HS-5 (cell line): ENCODE results near the gene NOP53.

Source experiments
- DNase-seq: peaks from one replicate; pipeline ENCODE4 v3.0.0-alpha.2; 2012; ENCODE audit warnings: low read depth

The NOP53 gene

DNA sequence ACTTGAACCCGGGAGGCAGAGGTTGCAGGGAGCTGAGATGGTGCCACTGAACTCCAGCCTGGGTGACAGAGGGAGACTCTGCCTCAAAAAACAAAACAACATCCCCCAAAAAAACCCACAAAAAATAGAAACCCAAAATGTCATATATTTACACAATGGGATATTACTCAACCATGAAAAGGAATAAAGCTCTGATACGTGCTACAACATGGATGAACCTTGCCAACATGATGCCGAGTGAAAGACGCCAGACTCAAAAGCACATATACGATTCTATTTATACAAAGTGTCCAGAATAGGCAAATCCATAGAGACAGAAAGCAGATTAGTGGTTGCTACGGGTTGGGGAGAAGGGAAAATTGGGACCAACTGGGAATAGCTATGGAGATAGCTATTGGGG is 61.1 kb downstream of the NOP53 start:
- DNase-seq: no peak
